HPDE6-E6E7 (cell line): ENCODE results near the gene ARHGAP26.

ENCODE experiments used
- DNase-seq: peaks from one replicate; pipeline ENCODE4 v3.0.0; 2011; ENCODE audit warnings: missing footprints; ENCODE audit errors: extremely low spot score

Gene ARHGAP26

GRCh38 chr5:143139585-143139984 is 369.4 kb downstream of the ARHGAP26 start:
- DNase-seq, result no peak

GRCh38 chr5:143140492-143141203 is 370.5 kb downstream of the ARHGAP26 start:
- no peak for DNase-seq

- no peak for DNase-seq
Observed at GRCh38 chr5:143141652-143142051, 371.5 kb downstream of the ARHGAP26 start.

- DNase-seq, result peak; percentile 76
Observed at GRCh38 chr5:143142596-143143435, 372.6 kb downstream of the ARHGAP26 start.

- DNase-seq, result peak; percentile 63
Observed at GRCh38 chr5:143143973-143144372, 373.8 kb downstream of the ARHGAP26 start.

- DNase-seq, result no peak
Observed at GRCh38 chr5:143145243-143146160, 375.3 kb downstream of the ARHGAP26 start.

- DNase-seq, result no peak
Observed at GRCh38 chr5:143146161-143146560, 376.0 kb downstream of the ARHGAP26 start.

GRCh38 chr5:143147383-143147782 is 377.2 kb downstream of the ARHGAP26 start:
- DNase-seq, result no peak

GRCh38 chr5:143147902-143148301 is 377.7 kb downstream of the ARHGAP26 start:
- no peak for DNase-seq

- DNase-seq, result no peak
Observed at GRCh38 chr5:143148771-143149170, 378.6 kb downstream of the ARHGAP26 start.

GRCh38 chr5:143149759-143150158 is 379.6 kb downstream of the ARHGAP26 start:
- DNase-seq, result no peak

- no peak for DNase-seq
Observed at GRCh38 chr5:143151056-143151700, 381.0 kb downstream of the ARHGAP26 start.

- no peak for DNase-seq
Observed at GRCh38 chr5:143152445-143152844, 382.3 kb downstream of the ARHGAP26 start.

- DNase-seq, result no peak
Observed at GRCh38 chr5:143153332-143154119, 383.3 kb downstream of the ARHGAP26 start.

- no peak for DNase-seq
Observed at GRCh38 chr5:143154510-143155370, 384.6 kb downstream of the ARHGAP26 start.

GRCh38 chr5:143155455-143155854 is 385.3 kb downstream of the ARHGAP26 start:
- DNase-seq, result no peak

GRCh38 chr5:143156086-143156485 is 385.9 kb downstream of the ARHGAP26 start:
- DNase-seq, result no peak

GRCh38 chr5:143156572-143156971 is 386.4 kb downstream of the ARHGAP26 start:
- no peak for DNase-seq

GRCh38 chr5:143159031-143159430 is 388.9 kb downstream of the ARHGAP26 start:
- DNase-seq, result no peak
